Endothelial cell of umbilical vein (primary cell): ENCODE data around the gene EML2.

Experiments used
- GATA2 ChIP-seq: IDR thresholded peaks from 2 replicates; pipeline ENCODE4 v1.7.0; 2011; ENCODE audit warnings: low read depth, mild to moderate bottlenecking, moderate library complexity, mixed read lengths, low read length; ENCODE audit not compliant: insufficient read length, insufficient read depth
- POLR2A ChIP-seq: IDR thresholded peaks from 2 replicates; pipeline ENCODE4 v1.6.1; 2012; ENCODE audit warnings: low read depth, mild to moderate bottlenecking, control low read depth, low read length
- POLR2AphosphoS5 ChIP-seq: IDR thresholded peaks from 2 replicates; pipeline ENCODE4 v1.6.1; 2012; ENCODE audit warnings: low read depth, mild to moderate bottlenecking, control low read depth, low read length, moderate library complexity; ENCODE audit not compliant: insufficient read depth
- TF ChIP-seq, protein P1 (sequence below), 2 donors: IDR thresholded peaks; 1 replicate in 1 of 2; 2 replicates in 1 of 2; pipeline ENCODE4 v1.5.1; 2011; ENCODE audit warnings: low read length in 2 of 2, mild to moderate bottlenecking in 2 of 2, moderate library complexity in 2 of 2, control low read depth in 1 of 2, inconsistent platforms in 1 of 2, low read depth in 1 of 2; ENCODE audit not compliant: insufficient read depth in 1 of 2; ENCODE audit errors: extremely low read depth in 1 of 2
- TF ChIP-seq, protein P2 (sequence below): IDR thresholded peaks from 2 replicates; pipeline ENCODE4 v1.6.1; 2011; ENCODE audit not compliant: insufficient read depth, insufficient read length

DNA sequence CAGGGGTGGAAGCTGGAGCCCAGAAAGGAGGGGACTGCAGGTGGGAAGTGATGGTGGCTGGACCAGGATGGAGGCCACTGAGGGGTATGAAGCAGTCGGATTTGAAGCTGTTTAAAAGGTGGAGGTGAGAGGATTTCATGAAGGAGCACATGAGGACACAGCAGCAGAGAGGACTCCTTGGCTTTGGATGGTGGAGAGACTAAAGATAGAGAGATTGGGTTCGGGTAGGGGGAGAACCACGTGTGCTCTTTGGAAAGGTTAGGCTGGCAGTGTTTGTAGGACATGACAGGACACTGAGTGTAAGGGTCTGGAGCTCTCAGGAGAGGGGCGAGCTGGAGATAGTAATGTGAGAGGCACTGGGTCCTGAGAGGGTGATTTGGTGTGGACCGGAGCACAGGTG, 43.7 kb upstream of the EML2 start:
- TF ChIP-seq GATA2 (no peak), POLR2AphosphoS5 (no peak), POLR2A (no peak)
- TF ChIP-seq, protein P1, sequence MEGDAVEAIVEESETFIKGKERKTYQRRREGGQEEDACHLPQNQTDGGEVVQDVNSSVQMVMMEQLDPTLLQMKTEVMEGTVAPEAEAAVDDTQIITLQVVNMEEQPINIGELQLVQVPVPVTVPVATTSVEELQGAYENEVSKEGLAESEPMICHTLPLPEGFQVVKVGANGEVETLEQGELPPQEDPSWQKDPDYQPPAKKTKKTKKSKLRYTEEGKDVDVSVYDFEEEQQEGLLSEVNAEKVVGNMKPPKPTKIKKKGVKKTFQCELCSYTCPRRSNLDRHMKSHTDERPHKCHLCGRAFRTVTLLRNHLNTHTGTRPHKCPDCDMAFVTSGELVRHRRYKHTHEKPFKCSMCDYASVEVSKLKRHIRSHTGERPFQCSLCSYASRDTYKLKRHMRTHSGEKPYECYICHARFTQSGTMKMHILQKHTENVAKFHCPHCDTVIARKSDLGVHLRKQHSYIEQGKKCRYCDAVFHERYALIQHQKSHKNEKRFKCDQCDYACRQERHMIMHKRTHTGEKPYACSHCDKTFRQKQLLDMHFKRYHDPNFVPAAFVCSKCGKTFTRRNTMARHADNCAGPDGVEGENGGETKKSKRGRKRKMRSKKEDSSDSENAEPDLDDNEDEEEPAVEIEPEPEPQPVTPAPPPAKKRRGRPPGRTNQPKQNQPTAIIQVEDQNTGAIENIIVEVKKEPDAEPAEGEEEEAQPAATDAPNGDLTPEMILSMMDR (IDR thresholded peaks at IDR 0.05; ENCODE audit: extremely low read depth in 1 of 2, insufficient read depth in 1 of 2, low read depth in 1 of 2, low read length in 2 of 2) = no peak
- TF ChIP-seq, protein P2, sequence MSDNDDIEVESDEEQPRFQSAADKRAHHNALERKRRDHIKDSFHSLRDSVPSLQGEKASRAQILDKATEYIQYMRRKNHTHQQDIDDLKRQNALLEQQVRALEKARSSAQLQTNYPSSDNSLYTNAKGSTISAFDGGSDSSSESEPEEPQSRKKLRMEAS = no peak
